ENCODE results near the gene CAB39L.

Gene CAB39L

DNA sequence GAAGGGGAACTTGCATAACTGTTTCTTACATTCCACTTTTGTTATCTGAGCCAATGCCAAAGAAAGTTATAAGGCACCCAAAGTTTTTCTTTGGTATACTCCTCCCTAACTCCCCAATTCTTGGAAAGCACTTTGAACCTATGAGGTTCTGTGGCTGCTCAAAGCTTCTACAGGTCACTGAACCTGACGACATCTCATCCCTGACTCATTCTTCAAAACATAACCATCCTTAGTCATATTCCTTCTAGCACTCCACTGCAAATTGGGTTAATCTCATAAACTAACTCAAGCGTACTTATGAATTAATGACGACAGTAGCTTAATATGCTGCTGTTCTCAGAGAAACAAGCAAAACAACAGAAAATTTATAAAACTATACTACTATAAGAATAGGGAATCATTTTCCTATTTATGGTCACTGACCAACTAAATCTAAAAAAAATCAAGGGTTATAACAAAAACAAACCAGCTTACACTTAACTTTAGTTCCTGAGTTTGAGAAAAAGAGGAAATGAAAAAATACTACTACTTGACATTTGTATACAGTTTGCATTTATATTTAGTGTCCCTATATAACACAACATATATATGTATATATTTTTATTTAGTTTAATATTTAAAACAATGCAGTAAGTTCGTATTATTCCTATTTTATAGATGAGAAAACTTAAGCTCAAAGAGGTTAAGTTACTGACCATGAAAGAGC lies 69.1 kb downstream of the CAB39L start:
- no peak for TF ChIP-seq CTCF (IDR thresholded peaks at IDR 0.05; ENCODE audit: control insufficient read depth, insufficient read depth, low read depth, low read length, missing control alignments)
- DNase-seq (ENCODE audit: low read depth), result peak; percentile 57

GRCh38 chr13:49373716-49374115 lies 70.1 kb downstream of the CAB39L start:
- DNase-seq (ENCODE audit: low read depth), result no peak
- no peak overlapping the region for H3K4me3 ChIP-seq (ENCODE audit: control insufficient read depth, low read depth, low read length)

More for the DNA sequence above, 69.1 kb downstream of the CAB39L start:
- H3K4me3 ChIP-seq (ENCODE audit: control insufficient read depth, low read depth, low read length), result no peak overlapping the region

DNA sequence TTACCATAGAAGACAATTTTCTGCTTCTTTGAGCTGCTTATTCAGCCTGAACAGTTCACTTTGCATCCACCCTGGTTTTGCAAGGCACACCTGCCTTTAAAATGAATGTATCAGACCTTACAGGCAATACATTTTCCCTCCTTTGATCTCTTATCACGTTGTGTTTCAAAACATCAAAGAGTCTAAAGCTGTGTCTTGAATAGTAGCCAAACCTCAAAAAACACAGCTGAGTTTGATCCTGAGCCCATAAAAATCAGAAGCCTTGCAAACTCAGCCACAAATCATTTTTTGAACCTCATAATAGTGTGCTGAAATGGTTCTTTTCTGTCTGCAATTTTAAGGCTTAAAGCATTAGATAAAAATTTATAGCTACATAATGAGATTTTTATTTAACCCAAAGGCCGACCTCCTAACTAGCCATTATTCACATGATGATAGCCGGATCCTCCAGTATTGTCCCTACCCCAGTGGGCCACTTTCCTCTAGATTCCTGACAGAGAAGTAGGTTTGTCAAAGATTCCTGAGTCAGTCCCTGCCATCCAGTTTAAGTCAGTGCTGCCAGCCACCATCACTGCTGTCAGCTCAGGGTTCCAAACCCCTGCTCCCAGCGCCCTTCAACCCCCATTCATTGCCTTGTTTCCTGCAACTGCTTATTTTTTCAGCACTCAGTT lies 71.8 kb downstream of the CAB39L start:
- DNase-seq (ENCODE audit: low read depth), result no peak
- no peak for TF ChIP-seq CTCF (IDR thresholded peaks at IDR 0.05; ENCODE audit: control insufficient read depth, insufficient read depth, low read depth, low read length, missing control alignments)
- no peak overlapping the region for H3K4me3 ChIP-seq (ENCODE audit: control insufficient read depth, low read depth, low read length)

More at GRCh38 chr13:49373716-49374115, 70.1 kb downstream of the CAB39L start:
- no peak for TF ChIP-seq CTCF (IDR thresholded peaks at IDR 0.05; ENCODE audit: control insufficient read depth, insufficient read depth, low read depth, low read length, missing control alignments)

DNA sequence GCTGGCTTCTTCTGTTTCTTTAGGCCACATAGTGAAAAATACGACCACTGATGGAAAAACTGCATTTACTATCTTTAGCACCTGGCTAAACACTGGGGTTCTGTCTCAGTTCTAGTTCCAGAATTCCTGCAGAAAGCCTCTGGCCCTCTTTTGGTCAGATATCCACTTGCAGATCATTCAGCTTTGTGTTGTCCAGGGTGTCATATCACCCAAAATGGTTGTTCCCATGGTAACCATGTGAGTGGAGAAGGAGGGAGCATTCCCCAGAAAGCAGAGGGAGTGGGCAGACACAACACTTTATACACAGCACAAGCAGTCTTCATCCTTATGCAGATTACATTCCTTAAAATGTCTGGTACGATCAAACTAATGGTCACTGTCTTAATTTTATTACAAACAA lies 73.5 kb downstream of the CAB39L start:
- no peak for TF ChIP-seq CTCF (IDR thresholded peaks at IDR 0.05; ENCODE audit: control insufficient read depth, insufficient read depth, low read depth, low read length, missing control alignments)
- H3K4me3 ChIP-seq (ENCODE audit: control insufficient read depth, low read depth, low read length), result no peak overlapping the region
- no peak for DNase-seq (ENCODE audit: low read depth)

- no peak for TF ChIP-seq CTCF (IDR thresholded peaks at IDR 0.05; ENCODE audit: control insufficient read depth, insufficient read depth, low read depth, low read length, missing control alignments)
- DNase-seq (ENCODE audit: low read depth), result no peak
- H3K4me3 ChIP-seq (ENCODE audit: control insufficient read depth, low read depth, low read length), result no peak overlapping the region
These were observed 74.0 kb downstream of the CAB39L start for GRCh38 chr13:49369866-49370265.

DNA sequence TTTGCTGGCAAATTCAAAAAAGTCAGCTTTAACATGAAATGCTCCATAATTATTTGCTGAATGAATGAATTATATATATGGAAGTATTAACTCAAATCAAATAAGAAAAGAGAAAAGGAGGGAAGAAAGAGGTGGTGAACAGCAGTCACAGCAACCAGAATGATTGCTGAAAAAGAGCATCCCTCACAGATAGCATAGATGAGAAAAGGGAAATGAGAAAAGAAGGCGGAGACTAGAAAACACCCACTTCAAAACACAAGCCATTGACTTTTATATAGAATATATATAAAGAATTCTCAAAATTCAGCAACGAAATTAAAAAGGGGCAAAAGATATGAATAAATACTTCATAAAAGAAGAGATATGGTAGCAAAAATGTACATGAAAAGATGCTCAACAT lies 75.2 kb downstream of the CAB39L start:
- TF ChIP-seq CTCF (IDR thresholded peaks at IDR 0.05; ENCODE audit: control insufficient read depth, insufficient read depth, low read depth, low read length, missing control alignments), result no peak
- H3K4me3 ChIP-seq (ENCODE audit: control insufficient read depth, low read depth, low read length), result no peak overlapping the region
- no peak for DNase-seq (ENCODE audit: low read depth)

Measured in AG09309 (cell line).